GF-D8 (cell line): ENCODE measurements around the gene RBX1.
A peak's percentile ranks its signal among the peaks of the same experiment; 100 is the strongest.

Experiments used
- DNase-seq: peaks from one replicate; lab custom pipeline; 2025; lab: John Stamatoyannopoulos, UW

Gene RBX1

GRCh38 chr22:41022470-41023298 is 71.5 kb downstream of the RBX1 start:
- peak; percentile 79 for DNase-seq
